GM12864 (cell line): ENCODE data around the gene CDC26.
"Not testable (repeated sequence)": the region's sequence is repeated elsewhere in the genome, so short reads cannot be mapped to it uniquely, and the experiment has no call there.

Experiments
- DNase-seq: peaks from one replicate; pipeline ENCODE4 v3.0.0-alpha.2; 2011; ENCODE audit warnings: low read depth
- H3K4me3 ChIP-seq: 2 replicates; pipeline ENCODE4 v1.5.1; 2011; ENCODE audit warnings: mild to moderate bottlenecking, low read depth, low read length, control low read depth
- TF ChIP-seq, protein P1 (sequence below): IDR thresholded peaks from 2 replicates; pipeline ENCODE4 v1.5.1; 2011; ENCODE audit warnings: low read depth, mild to moderate bottlenecking, moderate library complexity, low read length, control low read depth, inconsistent platforms; ENCODE audit errors: missing control alignments

Gene CDC26

DNA sequence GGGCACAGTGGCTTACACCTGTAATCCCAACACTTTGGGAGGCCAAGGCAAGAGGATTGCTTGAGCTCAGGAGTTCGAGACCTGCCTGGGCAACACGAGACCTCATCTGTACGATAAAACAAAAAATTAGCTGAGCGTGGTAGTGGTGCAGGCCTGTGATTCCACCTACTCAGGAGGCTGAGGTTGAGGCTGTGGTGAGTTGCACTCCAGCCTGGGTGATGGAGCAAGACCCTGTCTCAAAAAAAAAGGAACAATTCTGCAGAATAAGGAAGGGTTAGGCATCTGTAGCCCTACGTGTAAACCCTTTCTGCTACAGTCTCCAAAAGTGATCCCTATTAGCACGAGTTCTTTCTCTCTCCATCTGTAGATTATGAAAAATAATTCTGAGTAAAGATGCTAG lies 19.9 kb downstream of the CDC26 start:
- no peak overlapping the region for H3K4me3 ChIP-seq
- TF ChIP-seq, protein P1, sequence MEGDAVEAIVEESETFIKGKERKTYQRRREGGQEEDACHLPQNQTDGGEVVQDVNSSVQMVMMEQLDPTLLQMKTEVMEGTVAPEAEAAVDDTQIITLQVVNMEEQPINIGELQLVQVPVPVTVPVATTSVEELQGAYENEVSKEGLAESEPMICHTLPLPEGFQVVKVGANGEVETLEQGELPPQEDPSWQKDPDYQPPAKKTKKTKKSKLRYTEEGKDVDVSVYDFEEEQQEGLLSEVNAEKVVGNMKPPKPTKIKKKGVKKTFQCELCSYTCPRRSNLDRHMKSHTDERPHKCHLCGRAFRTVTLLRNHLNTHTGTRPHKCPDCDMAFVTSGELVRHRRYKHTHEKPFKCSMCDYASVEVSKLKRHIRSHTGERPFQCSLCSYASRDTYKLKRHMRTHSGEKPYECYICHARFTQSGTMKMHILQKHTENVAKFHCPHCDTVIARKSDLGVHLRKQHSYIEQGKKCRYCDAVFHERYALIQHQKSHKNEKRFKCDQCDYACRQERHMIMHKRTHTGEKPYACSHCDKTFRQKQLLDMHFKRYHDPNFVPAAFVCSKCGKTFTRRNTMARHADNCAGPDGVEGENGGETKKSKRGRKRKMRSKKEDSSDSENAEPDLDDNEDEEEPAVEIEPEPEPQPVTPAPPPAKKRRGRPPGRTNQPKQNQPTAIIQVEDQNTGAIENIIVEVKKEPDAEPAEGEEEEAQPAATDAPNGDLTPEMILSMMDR, result no peak
- DNase-seq, result no peak

DNA sequence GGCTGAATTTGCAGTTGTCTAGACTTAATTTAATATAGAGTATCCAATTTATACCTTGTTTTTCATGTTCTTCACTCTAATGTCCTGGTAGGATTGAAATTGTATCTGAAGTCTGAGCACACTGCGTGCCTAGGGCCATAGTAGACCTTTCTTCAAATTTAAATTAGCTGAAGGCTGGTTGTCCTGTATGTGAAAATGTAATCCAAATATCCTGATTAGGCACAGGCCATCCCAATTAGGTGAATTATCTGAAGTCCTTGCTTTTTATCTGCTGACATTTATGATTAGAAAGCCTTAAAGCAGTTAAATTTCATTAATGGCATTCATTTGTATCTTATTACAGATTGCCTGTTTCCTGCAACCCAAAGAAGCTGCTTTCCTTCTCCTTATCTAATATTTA lies 20.4 kb downstream of the CDC26 start:
- TF ChIP-seq, protein P1, result no peak
- no peak for DNase-seq
- H3K4me3 ChIP-seq, result no peak overlapping the region

DNA sequence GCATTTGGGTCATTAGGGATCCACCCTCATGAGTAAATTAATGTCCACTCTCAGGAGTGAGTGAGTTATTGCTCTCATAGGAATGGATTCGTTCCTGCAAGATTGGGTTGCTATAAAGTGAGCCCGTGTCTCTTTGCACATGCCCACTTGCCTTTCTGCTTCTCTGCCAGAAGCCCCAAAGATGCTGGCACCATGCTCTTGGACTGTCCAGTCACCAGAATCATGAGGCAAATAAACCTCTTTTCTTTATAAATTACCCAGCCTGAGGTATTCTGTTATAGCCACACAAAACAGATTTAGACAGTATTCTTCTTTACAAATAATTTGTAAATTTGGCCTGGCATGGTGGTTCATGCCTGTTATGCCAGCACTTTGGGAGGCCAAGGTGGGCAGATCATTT lies 24.6 kb downstream of the CDC26 start:
- H3K4me3 ChIP-seq, result no peak overlapping the region
- DNase-seq, result no peak
- TF ChIP-seq, protein P1, result no peak

DNA sequence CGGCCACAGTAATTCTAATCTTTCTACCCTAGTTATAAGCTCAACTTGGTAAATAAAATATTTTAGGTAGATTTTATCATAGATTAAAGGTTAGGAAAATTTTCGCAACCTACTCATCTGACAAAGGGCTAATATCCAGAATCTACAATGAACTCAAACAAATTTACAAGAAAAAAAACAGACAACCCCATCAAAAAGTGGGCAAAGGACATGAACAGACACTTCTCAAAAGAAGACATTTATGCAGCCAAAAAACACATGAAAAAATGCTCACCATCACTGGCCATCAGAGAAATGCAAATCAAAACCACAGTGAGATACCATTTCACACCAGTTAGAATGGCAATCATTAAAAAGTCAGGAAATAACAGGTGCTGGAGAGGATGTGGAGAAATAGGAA lies 25.7 kb downstream of the CDC26 start:
- not testable (repeated sequence) for H3K4me3 ChIP-seq, DNase-seq

DNA sequence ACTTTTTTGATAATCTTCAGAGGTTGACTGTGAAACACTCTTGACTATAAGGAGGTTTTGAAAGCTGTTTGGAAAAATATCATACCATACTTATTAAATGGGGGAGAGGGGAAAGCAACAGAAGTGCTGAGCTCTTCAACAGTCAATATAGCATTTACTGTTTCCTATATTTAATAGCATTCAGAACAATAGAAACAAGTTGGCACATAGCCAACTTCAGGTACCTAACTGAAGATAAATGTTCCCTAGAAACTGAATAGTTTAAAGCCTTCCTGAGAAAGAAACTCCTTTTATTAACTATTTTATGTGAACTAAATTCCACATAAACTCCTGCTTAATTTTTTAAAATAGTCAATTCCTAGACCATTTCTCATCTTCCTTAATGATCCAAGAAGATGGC lies 27.7 kb downstream of the CDC26 start:
- no peak overlapping the region for H3K4me3 ChIP-seq
- TF ChIP-seq, protein P1, result no peak
- no peak for DNase-seq

DNA sequence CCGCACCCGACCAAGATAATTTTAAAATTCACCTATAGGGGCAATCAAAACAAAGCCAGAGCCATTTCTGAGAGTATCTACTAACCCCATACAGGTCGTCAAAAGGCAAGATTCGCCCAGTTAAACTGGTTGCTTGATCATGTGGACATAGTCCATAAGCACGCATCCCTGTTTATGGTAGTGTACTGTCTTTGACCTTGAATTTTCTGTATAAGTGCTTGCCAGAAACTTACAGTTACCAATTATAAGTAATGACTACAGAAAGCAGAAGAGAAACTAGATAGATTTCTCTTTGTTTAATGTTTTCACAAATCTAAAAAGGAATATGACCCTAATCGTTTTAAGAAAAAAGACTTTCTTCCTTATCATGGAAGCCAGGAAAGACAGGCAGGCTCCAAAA lies 28.4 kb downstream of the CDC26 start:
- TF ChIP-seq, protein P1, result no peak
- DNase-seq, result no peak
- no peak overlapping the region for H3K4me3 ChIP-seq

DNA sequence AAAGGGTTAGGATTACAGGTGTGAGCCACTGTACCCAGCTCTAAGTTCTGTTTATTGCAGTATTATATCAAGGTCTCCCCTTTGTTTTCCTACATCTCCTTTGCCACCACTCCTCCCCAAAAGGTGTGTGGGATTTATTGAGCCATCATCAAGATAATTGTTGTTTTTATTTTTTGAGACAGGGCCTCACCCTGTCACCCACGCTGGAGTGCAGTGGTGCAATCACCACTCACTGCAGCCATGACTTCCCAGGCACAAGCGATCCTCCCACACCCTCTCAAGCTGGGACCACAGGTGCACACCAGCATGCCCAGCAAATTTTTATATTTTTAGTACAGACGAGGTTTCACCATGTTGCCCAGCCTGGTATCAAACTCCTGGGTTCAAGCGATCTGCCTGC lies 29.5 kb downstream of the CDC26 start:
- H3K4me3 ChIP-seq, result no peak overlapping the region
- TF ChIP-seq, protein P1, result no peak

DNA sequence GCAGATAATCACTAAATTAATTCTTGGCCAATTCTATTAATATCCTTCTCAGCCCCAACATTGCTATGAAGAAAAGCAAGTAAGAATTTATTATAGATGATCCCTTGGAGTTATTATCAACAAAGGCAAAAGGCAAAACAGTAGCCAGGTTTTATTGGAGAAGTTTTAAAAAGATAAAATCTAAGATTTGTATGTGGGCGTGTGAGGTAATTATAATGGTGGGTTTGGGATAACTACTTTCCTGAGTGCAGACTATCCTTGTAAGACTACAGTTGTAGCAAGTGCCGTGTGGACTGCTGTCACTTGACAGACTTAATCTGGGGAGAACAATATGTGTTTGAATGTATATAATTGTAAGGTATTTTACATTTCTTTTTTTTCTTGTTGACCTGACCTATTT lies 30.8 kb downstream of the CDC26 start:
- H3K4me3 ChIP-seq, result no peak overlapping the region

More for the DNA sequence above, 29.5 kb downstream of the CDC26 start:
- DNase-seq, result no peak

More for the DNA sequence above, 30.8 kb downstream of the CDC26 start:
- TF ChIP-seq, protein P1, result no peak
- no peak for DNase-seq
